ENCODE data around the gene CTSZ. TPM values are rescaled to one million over a fixed set of nuclear protein-coding genes. Genes with fewer than 3 reads are reported as not detected.
A peak's percentile ranks its signal among the peaks of the same experiment; 100 is the strongest.
"Not testable (repeated sequence)": the region's sequence is repeated elsewhere in the genome, so short reads cannot be mapped to it uniquely, and the experiment has no call there.

The CTSZ gene
- total and polyA plus RNA-seq, 2 donors (not counting 1 experiment from before 2014, with no cell fraction given): 285 to 319 TPM

DNA sequence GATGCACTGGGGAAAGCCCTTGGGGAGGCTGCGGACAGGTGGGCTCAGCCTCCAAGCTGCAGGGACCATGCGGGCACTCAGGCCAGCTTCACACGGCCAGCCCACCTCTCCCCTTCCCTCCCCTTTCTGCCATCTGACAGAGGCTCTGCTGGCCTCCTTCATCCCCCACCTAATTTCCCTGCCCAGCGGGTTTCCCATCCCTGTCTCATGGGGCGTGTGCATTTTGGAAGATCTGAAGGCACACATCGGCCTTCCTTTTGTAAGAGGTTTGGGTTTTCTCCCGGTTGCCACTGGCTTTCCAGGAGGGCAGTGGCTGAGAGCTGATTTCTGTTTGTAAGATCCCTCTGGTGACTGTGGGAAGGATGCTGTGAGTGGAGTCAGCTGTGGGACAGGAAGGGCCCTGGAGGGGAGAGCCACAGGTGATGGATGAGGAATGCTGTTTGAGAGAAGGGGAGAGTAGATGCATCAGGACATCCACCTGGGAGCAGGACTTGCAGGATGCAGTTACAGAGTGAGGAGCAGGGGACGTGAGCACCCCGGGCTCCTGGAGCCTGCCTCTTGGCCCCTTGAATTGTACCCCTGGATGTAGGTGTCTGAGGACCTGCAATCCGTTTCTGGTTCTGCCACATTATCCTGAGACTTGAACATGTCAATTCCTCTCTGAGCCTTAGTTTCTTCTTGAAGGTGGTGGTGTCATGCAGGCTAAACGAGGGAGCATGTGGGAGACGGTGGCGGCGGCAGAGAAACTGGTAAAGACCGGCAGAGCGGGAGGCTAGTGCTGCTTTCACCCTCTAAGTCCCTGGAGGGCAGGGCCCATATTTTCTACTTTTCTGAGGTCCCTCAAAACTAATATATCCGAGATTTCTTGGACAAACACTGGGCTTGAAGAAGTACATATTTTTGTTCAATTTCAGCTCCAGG lies 6.2 kb upstream of the CTSZ start:
- H3K27me3 ChIP-seq (replicated peaks in 1 of 4; ENCODE audit: control extremely low read depth in 1 of 4, control insufficient read depth in 3 of 4, insufficient read depth in 4 of 4, low read length in 3 of 4): no peaks in the 10 kb centered on the region
- H3K4me3 ChIP-seq (ENCODE audit: control extremely low read depth in 1 of 5, extremely low read depth in 1 of 5, insufficient read depth in 1 of 5, low read depth in 2 of 5, low read length in 4 of 5): no peak overlapping the region
- ChIA-PET POLR2A (no interaction called here), CTCF (no interaction called here)
- H3K9ac ChIP-seq (ENCODE audit: low read length): no peak overlapping the region
- H3K27ac Mint-ChIP-seq: peak overlapping the region; percentile 61
- peaks cover 0 to under 1% (median 0%) of the 10 kb centered on the region in 3 donors for H3K9me3 ChIP-seq (ENCODE audit: control extremely low read depth in 1 of 3, control insufficient read depth in 2 of 3, insufficient read depth in 1 of 3, low read length in 2 of 3)
- H3K4me2 ChIP-seq (replicated peaks; ENCODE audit: low read depth, low read length, poor library complexity, severe bottlenecking): no peak overlapping the region
- 98% methylated on average over 13 of the region's 17 CpGs for WGBS (ENCODE audit: insufficient coverage)
- no peak for ATAC-seq (ENCODE audit: low read depth)
- no peaks in the 10 kb centered on the region for H3K9me3 Mint-ChIP-seq (ENCODE audit: insufficient read depth)
- TF ChIP-seq, protein P1, sequence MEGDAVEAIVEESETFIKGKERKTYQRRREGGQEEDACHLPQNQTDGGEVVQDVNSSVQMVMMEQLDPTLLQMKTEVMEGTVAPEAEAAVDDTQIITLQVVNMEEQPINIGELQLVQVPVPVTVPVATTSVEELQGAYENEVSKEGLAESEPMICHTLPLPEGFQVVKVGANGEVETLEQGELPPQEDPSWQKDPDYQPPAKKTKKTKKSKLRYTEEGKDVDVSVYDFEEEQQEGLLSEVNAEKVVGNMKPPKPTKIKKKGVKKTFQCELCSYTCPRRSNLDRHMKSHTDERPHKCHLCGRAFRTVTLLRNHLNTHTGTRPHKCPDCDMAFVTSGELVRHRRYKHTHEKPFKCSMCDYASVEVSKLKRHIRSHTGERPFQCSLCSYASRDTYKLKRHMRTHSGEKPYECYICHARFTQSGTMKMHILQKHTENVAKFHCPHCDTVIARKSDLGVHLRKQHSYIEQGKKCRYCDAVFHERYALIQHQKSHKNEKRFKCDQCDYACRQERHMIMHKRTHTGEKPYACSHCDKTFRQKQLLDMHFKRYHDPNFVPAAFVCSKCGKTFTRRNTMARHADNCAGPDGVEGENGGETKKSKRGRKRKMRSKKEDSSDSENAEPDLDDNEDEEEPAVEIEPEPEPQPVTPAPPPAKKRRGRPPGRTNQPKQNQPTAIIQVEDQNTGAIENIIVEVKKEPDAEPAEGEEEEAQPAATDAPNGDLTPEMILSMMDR (IDR thresholded peaks at IDR 0.05): no peak
- TF ChIP-seq EZH2 (IDR thresholded peaks at IDR 0.05; ENCODE audit: borderline replicate concordance, insufficient read depth, low read depth, low read length, poor library complexity, severe bottlenecking): no peak
- no peak overlapping the region for H2AFZ ChIP-seq (ENCODE audit: insufficient read depth, low read depth, low read length, poor library complexity, severe bottlenecking)
- H3K79me2 ChIP-seq (ENCODE audit: control insufficient read depth, insufficient read depth, low read length): peaks cover 23% of the 10 kb centered on the region
- no peak for DNase-seq
- intact Hi-C loops (cut with micrococcal nuclease): no loop called here
- no peaks in the 10 kb centered on the region for H3K27me3 Mint-ChIP-seq
- H4K20me1 ChIP-seq (ENCODE audit: control insufficient read depth, insufficient read depth, low read length, poor library complexity, severe bottlenecking): no peaks in the 10 kb centered on the region
- H3K4me1 ChIP-seq (ENCODE audit: control insufficient read depth in 2 of 2, insufficient read depth in 2 of 2, low read length in 2 of 2): peaks cover 28 to 36% of the 10 kb centered on the region in 2 donors
- no peak overlapping the region for H3K4me3 Mint-ChIP-seq
- peaks cover 62% of the 10 kb centered on the region for H3K4me1 Mint-ChIP-seq
- H3K27ac ChIP-seq (ENCODE audit: low read length in 2 of 2): no peak overlapping the region
- no peaks in the 10 kb centered on the region for H3K36me3 ChIP-seq (replicated peaks in 1 of 2; ENCODE audit: control extremely low read depth in 1 of 2, control insufficient read depth in 1 of 2, extremely low read depth in 1 of 2, insufficient read depth in 2 of 2, low read length in 1 of 2)

DNA sequence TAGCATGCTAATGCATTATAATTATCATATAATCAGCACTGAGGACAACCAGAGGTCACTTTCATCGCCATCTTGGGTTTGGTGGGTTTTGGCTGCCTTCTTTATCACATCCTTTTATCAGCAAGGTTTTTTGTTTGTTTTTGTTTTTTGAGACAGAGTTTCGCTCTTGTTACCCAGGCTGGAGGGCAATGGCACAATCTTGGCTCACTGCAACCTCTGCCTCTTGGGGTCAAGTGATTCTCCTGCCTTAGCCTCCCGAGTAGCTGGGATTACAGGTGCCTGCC lies 4.8 kb upstream of the CTSZ start:
- 92% methylated on average over 2 of the region's 3 CpGs for WGBS (ENCODE audit: insufficient coverage)
- H3K4me1 ChIP-seq (ENCODE audit: control insufficient read depth in 2 of 2, insufficient read depth in 2 of 2, low read length in 2 of 2): peaks cover 27 to 35% of the 10 kb centered on the region in 2 donors
- DNase-seq; H3K4me2 ChIP-seq (replicated peaks; ENCODE audit: low read depth, low read length, poor library complexity, severe bottlenecking); CTCF ChIA-PET; ATAC-seq (ENCODE audit: low read depth); H3K27ac ChIP-seq (ENCODE audit: low read length in 2 of 2); H2AFZ ChIP-seq (ENCODE audit: insufficient read depth, low read depth, low read length, poor library complexity, severe bottlenecking); H3K9ac ChIP-seq (ENCODE audit: low read length); H3K27ac Mint-ChIP-seq; H3K36me3 ChIP-seq (replicated peaks in 1 of 2; ENCODE audit: control extremely low read depth in 1 of 2, control insufficient read depth in 1 of 2, extremely low read depth in 1 of 2, insufficient read depth in 2 of 2, low read length in 1 of 2); H3K9me3 Mint-ChIP-seq (ENCODE audit: insufficient read depth); H3K4me3 Mint-ChIP-seq; intact Hi-C loops (cut with micrococcal nuclease); POLR2A ChIA-PET; H3K9me3 ChIP-seq (ENCODE audit: control extremely low read depth in 1 of 3, control insufficient read depth in 2 of 3, insufficient read depth in 1 of 3, low read length in 2 of 3); H3K27me3 ChIP-seq (replicated peaks in 1 of 4; ENCODE audit: control extremely low read depth in 1 of 4, control insufficient read depth in 3 of 4, insufficient read depth in 4 of 4, low read length in 3 of 4); H4K20me1 ChIP-seq (ENCODE audit: control insufficient read depth, insufficient read depth, low read length, poor library complexity, severe bottlenecking); H3K4me3 ChIP-seq (ENCODE audit: control extremely low read depth in 1 of 5, extremely low read depth in 1 of 5, insufficient read depth in 1 of 5, low read depth in 2 of 5, low read length in 4 of 5); H3K27me3 Mint-ChIP-seq: not testable (repeated sequence)
- peaks cover 30% of the 10 kb centered on the region for H3K79me2 ChIP-seq (ENCODE audit: control insufficient read depth, insufficient read depth, low read length)
- peaks cover 59% of the 10 kb centered on the region for H3K4me1 Mint-ChIP-seq
